HG03097 (cell line): ENCODE measurements around the gene NFASC.

Experiments used
- ATAC-seq: cut with Tn5 transposase; IDR thresholded peaks from one replicate; pipeline ENCODE4 v1.9.1; 2021; ENCODE audit not compliant: unreplicated experiment, low FRiP score

NFASC gene

GRCh38 chr1:204996981-204997380 lies 126.3 kb downstream of the NFASC start:
- no peak for ATAC-seq

- no peak for ATAC-seq
Measured at GRCh38 chr1:204997591-204998355, 127.1 kb downstream of the NFASC start.

DNA sequence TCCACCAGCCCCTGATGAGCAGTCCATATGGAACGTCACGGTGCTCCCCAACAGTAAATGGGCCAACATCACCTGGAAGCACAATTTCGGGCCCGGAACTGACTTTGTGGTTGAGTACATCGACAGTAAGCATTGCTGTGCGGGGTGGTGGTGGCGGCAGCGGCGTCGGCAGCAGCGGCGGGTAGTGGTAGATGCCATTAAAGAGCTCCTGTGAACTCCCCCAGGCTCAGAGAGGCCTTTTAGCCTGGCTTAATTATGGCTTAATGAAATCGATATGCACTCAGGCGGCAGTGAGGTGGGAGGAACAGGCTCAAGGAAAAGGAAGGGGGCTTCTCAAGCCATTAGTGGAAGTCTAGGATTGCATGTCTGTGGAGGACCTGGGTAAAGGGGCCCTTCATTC lies 130.5 kb downstream of the NFASC start:
- ATAC-seq = no peak

GRCh38 chr1:205002705-205003104 lies 132.0 kb downstream of the NFASC start:
- no peak for ATAC-seq

DNA sequence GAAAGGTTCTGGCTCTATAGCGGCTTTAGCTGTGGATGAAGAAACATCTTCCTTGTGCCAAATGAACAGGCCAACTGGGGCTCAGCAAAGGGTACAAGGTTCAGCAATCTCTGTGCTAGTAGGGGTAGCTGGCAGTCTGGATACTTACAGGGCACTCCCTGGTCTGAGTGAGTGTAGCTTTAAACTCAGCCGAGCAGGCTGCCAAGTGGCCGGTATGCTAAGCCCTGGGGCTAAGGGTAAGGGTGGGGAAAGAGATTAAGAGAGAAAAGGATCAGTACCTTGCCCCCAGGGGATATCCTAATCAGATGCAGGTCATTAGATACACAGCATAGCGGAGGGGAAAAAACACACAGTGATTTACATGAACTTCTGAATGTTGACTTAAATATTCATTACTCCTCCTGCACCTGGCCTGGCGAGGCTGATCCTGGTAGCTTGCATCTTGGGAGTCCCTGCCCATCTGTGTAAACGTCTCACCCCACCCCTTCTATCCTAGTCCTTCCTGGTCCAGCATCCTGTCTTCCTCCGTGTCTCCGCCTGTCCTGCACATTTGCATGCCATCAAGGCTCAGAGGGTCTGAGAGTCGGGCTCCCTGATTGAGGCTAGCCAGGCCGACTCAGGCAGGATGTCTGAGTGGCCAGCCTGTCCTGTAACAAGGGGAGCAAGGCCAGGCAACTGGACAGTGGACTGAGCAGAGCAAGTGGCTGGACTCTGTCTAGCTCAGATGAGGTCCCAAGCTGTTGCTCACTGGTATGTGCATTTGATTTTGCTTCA lies 132.9 kb downstream of the NFASC start:
- no peak for ATAC-seq

DNA sequence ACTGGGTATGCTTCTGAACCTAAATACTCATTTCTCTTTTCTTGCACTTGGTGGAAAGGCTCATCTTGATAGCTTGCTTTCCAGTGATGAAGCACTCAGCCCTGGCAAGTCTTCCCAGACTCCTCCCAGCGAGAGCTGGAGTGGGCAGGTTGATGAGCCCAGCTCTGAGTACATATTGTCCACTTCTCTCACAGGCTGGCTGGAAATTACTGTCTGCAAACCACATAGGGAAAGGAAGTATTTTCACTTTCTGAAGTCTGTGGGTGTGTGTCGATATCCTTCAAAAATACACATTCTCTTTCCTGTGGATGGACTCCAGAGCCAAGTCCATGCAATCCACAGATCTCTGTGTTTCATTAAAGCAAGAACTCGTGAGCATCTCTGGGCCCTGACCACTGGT lies 133.7 kb downstream of the NFASC start:
- ATAC-seq = no peak

GRCh38 chr1:205008896-205009295 lies 138.2 kb downstream of the NFASC start:
- no peak for ATAC-seq

- ATAC-seq = no peak
Measured at GRCh38 chr1:205009670-205010069, 139.0 kb downstream of the NFASC start.

DNA sequence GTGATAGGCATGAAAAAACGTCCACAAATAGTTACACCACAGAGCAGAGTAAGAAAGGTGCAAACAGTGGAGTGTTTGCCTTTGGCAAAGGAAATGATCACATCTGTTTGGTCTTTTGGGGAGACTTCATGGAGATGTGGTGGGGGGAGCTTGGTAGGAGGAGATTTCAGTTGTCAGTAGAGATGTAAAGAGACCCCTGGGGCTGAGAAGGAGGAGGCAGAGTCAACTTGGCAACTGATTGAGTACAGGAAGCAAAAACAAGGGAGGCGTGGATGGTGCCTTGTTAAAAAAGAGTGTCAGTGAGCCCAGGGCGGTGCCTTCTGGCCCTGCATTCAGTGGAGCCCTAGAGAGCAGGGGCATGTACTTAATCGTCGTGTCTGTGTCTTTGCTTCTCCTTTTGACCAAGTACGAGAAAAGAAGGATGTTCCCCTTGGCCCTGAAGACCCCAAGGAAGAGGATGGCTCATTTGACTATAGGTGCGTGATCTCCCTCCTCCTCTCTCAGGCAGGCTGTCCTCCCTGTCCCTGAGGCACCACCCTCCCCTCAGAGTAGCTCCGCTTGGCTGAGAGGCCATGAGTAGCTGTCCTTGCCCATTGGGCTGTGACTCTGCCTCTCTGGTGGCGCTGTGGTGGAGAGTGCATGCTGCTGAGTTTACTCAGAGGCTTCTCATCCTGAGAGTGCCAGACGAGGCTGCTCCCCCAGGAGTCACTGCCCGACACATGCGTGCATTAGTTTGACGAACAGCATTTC lies 141.9 kb downstream of the NFASC start:
- ATAC-seq = no peak

DNA sequence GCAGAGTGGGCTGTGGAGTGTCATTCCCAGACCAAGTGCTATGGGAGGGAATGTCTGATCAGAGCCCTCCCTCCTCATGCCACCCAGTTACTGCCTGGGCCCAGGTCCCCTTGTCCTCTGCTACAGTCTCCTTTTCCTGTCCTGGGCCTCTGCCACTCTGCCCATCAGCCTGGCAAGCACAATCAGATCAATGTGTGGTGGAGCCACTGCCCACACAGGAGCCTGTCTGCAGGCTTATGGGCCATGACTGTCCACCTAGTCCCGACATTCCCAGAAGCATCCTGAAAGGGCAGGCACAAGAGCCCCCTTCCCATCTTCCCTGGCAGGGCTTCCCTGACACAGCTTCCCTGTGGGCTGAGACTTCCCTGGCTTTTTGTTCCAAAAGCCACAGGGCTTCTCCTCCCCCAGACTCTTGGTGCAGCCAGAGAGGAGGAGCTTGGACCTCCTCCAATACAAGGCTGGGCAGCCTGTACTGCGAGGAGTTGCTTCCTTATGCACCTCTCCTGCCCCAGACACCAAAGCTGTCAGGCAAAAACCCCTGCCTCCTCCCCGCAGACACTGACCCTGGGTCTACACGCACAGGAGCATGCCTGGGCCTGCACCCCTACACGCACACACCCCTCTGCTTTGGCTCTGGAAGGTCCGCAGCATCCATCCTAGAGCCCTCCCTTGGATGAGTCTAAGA lies 143.2 kb downstream of the NFASC start:
- ATAC-seq = no peak

DNA sequence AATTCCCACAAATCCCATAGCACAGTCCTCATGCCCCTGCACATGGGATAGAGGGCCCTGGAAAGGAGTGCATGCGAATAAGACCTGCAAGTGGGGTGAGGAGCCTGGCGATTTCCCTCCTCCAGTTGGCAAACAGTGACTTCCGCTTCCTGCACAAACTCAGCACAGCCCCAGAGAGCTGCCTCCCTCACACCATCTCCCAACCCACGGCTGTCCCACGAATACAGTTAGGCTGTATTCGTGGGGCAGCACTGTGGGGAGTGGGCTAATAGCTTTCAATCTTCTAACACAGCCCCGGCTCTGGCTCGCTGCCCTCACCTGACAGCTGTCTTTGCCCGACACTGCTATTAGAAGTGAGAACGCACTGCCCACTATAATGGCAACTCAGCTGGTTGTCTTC lies 144.1 kb downstream of the NFASC start:
- no peak for ATAC-seq

- no peak for ATAC-seq
Measured at GRCh38 chr1:205015241-205015640, 144.6 kb downstream of the NFASC start.

DNA sequence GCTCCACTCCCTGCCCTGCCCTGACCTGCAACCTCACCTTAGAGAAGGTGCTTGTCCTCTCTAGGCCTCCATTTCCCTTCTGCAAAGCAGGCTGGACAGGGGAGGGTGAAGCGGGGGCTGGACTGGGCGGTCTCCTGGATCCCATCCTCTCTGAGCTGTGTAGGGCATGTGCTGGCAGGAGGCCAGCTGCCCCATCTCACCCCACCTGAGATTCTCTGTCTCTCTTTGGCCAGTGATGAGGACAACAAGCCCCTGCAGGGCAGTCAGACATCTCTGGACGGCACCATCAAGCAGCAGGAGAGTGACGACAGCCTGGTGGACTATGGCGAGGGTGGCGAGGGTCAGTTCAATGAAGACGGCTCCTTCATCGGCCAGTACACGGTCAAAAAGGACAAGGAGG lies 145.4 kb downstream of the NFASC start:
- ATAC-seq = no peak

- no peak for ATAC-seq
Measured at GRCh38 chr1:205016584-205016983, 145.9 kb downstream of the NFASC start.

DNA sequence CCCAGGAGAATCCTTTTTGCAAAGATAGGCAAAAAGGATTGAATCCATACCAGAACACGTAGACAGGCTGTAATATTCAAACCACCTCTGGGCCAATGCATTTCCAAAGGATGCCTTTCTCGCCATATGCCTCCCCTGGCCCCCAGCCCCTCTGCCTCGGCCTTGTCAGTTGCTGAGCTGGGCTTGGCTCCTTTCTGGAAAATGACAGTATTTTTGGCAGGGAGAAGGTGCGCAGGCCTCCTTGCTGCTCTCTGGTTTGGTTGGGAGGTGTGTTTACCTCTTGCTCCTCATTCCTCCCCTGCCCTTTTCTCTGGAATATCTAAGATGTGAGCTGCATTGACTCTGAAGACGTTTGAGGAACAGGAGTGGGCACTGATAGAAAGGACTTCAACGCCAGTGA lies 146.3 kb downstream of the NFASC start:
- ATAC-seq = no peak

DNA sequence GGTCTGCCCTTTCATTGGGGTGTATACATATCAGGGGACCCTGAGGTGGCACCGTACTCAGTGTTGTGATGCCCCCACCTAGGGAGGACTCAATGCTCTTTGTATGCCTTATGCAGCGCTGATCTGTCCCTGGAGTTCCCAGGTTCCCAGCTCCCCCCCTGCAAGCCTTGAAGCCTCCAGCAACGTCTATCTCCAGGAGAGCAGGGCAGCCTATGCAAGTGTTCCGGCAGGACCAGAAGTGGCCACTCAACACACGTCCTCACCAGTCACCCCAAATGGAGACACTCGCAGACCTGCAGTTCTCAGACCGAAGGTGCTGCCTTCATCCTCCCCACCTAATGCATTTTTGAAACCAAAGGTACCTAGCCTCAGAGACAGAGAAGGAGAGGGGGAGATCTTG lies 147.1 kb downstream of the NFASC start:
- ATAC-seq = no peak

GRCh38 chr1:205018381-205018780 lies 147.7 kb downstream of the NFASC start:
- ATAC-seq = no peak

- ATAC-seq = no peak
Measured at GRCh38 chr1:205020466-205020865, 149.8 kb downstream of the NFASC start.

DNA sequence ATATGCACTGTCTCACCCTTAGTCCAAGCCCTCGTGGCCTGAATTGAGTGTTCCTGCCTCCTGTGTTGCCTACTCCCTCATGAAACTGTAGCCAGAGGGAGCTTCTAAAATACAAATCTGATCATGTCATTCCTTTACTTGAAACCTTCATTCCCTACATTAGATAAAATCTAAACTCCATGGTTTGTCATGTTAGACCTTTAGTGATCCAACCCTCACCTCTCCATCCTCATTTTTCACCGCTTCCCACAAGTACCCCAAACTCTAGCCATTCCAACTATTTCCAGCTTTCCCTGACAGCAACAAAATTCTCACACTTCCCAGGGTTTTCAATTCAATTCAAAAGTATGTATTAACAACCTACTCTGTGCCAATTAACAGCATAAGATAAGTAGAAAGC lies 154.0 kb downstream of the NFASC start:
- ATAC-seq = no peak

- ATAC-seq = no peak
Measured at GRCh38 chr1:205025239-205025638, 154.6 kb downstream of the NFASC start.

DNA sequence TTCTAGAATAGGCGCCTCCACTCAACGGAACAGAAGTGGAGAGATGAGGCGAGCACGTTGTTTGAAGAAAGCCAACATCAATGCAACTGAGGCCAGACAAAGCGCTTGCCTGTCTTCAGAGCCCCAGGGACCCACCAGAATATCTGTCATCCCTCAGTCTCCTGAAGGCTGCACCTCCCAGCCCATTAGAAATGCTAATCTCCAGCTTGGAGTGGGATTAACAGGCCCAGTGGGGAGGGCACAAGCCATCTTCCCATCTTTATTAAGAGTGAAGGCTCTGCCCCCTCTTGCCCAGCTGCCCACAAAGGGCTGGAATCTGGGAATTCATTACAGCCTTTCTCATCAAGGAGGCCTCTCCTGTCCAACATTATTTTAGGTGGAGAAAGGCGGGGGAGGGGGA lies 155.5 kb downstream of the NFASC start:
- no peak for ATAC-seq
